Middle frontal gyrus (tissue), 1 donor: ENCODE results near the gene ZFP92.

Experiments used
- DNase-seq: peaks from one replicate; pipeline ENCODE4 v3.0.0-alpha.2; 2015; ENCODE audit warnings: low spot score; ENCODE audit errors: extremely low spot score

Gene ZFP92

GRCh38 chrX:153408221-153408721, 3.0 kb upstream of the ZFP92 start:
- no peak for DNase-seq

- DNase-seq, result no peak
Observed at GRCh38 chrX:153408871-153409351, 2.4 kb upstream of the ZFP92 start.

- no peak for DNase-seq
Observed at GRCh38 chrX:153409414-153410101, 1.7 kb upstream of the ZFP92 start.

GRCh38 chrX:153410373-153410772, 899 bp upstream of the ZFP92 start:
- no peak for DNase-seq

- DNase-seq, result no peak
Observed at GRCh38 chrX:153410888-153411254, 401 bp upstream of the ZFP92 start.

- DNase-seq, result no peak
Observed at GRCh38 chrX:153411988-153412574, 809 bp downstream of the ZFP92 start.

GRCh38 chrX:153412746-153413720, 1.8 kb downstream of the ZFP92 start:
- no peak for DNase-seq

- no peak for DNase-seq
Observed at GRCh38 chrX:153413731-153414130, 2.5 kb downstream of the ZFP92 start.

- no peak for DNase-seq
Observed at GRCh38 chrX:153414856-153415510, 3.7 kb downstream of the ZFP92 start.

GRCh38 chrX:153416781-153417450, 5.6 kb downstream of the ZFP92 start:
- no peak for DNase-seq

- no peak for DNase-seq
Observed at GRCh38 chrX:153417637-153418036, 6.4 kb downstream of the ZFP92 start.

- DNase-seq, result no peak
Observed at GRCh38 chrX:153420851-153421599, 9.8 kb downstream of the ZFP92 start.

GRCh38 chrX:153421856-153422255, 10.6 kb downstream of the ZFP92 start:
- DNase-seq, result no peak

- no peak for DNase-seq
Observed at GRCh38 chrX:153423652-153424051, 12.4 kb downstream of the ZFP92 start.

GRCh38 chrX:153426204-153426603, 14.9 kb downstream of the ZFP92 start:
- no peak for DNase-seq

GRCh38 chrX:153430796-153431195, 19.5 kb downstream of the ZFP92 start:
- no peak for DNase-seq

GRCh38 chrX:153433161-153433680, 21.9 kb downstream of the ZFP92 start:
- no peak for DNase-seq

GRCh38 chrX:153433781-153434285, 22.6 kb downstream of the ZFP92 start:
- no peak for DNase-seq

- DNase-seq, result no peak
Observed at GRCh38 chrX:153434801-153435200, 23.5 kb downstream of the ZFP92 start.

GRCh38 chrX:153435845-153436244, 24.6 kb downstream of the ZFP92 start:
- no peak for DNase-seq
